A549 (cell line): ENCODE results near the gene MAPT. TPM values are rescaled to one million over a fixed set of nuclear protein-coding genes. Genes with fewer than 3 reads are reported as not detected.

Experiments used
- ATAC-seq, 2 experiments: fragments of 200-7000 bp in 1 of 2; fragments of >200 bp in 1 of 2; cut with Nextera tagmentation in 1 of 2; cut with Tn5 transposase in 1 of 2; 3 replicates each; pipeline versions ENCODE4 v1.8.0 to v1.9.1; 2018 to 2020; ENCODE audit warnings: mild to moderate bottlenecking in 1 of 2, moderate library complexity in 1 of 2
- CTCF ChIA-PET: fragments of 300-600 bp; sonication (Branson Sonifier 250); formaldehyde crosslinking; extraction: SDS; loops from one replicate; lab custom pipeline; 2021; ENCODE audit warnings: antibody characterized with exemption, inconsistent platforms; lab: Yijun Ruan, JAX
- POLR2A ChIA-PET: fragments of 350-600 bp; formaldehyde crosslinking; extraction: SDS; loops from one replicate; lab custom pipeline; 2021; ENCODE audit warnings: antibody characterized with exemption, inconsistent platforms; lab: Yijun Ruan, JAX
- DNase-seq, 2 experiments: peaks; one replicate each; pipeline versions ENCODE4 v3.0.0 to v3.0.0-alpha.2; 2011 to 2016; ENCODE audit warnings: low read depth in 1 of 2, low spot score in 1 of 2
- FAIRE-seq: peaks from 2 replicates; lab custom pipeline; 2011; peaks lifted over from hg19 to GRCh38; lab: Jason Lieb, UNC
- H3K27ac ChIP-seq, 2 experiments: fragments of >200 bp; sonication (Bioruptor Twin); formaldehyde crosslinking; 3 replicates each; pipeline ENCODE4 v1.5.1; 2016 to 2017
- H3K4me1 ChIP-seq: fragments of >200 bp; sonication (Bioruptor Twin); formaldehyde crosslinking; 3 replicates; pipeline ENCODE4 v1.6.1; 2016
- H3K4me2 ChIP-seq: fragments of >200 bp; sonication (Bioruptor Twin); formaldehyde crosslinking; 3 replicates; pipeline ENCODE4 v1.6.1; 2016
- H3K4me3 ChIP-seq: fragments of >200 bp; sonication (Bioruptor Twin); formaldehyde crosslinking; 3 replicates; pipeline ENCODE4 v1.5.1; 2016
- H3K9me3 ChIP-seq: fragments of >200 bp; sonication (Bioruptor Twin); formaldehyde crosslinking; 3 replicates; pipeline ENCODE4 v1.6.1; 2016
- CBX8 ChIP-seq: fragments of 200-600 bp; sonication (generic); IDR thresholded peaks from 2 replicates; pipeline ENCODE4 v1.6.1; 2016
- CEBPB ChIP-seq, 2 experiments: fragments of >200 bp in 1 of 2; sonication (Bioruptor Twin) in 1 of 2; formaldehyde crosslinking in 1 of 2; IDR thresholded peaks; 2 replicates each; pipeline ENCODE4 v1.6.1; 2012 to 2016
- EHF ChIP-seq: fragments of 250-450 bp; sonication (Bioruptor Pico); IDR thresholded peaks from 2 replicates; pipeline ENCODE4 v1.5.0; 2020; ENCODE audit warnings: mild to moderate bottlenecking
- EHMT2 ChIP-seq: fragments of 200-600 bp; sonication (generic); IDR thresholded peaks from 2 replicates; pipeline ENCODE4 v1.6.1; 2016; ENCODE audit warnings: antibody characterized with exemption, low read depth, mild to moderate bottlenecking, moderate library complexity
- GATA3 ChIP-seq: IDR thresholded peaks from 2 replicates; pipeline ENCODE4 v1.6.1; 2012; ENCODE audit warnings: borderline replicate concordance
- HDAC2 ChIP-seq: fragments of 200-600 bp; sonication (generic); IDR thresholded peaks from 2 replicates; pipeline ENCODE4 v1.6.1; 2016
- MAZ ChIP-seq: fragments of 150-350 bp; IDR thresholded peaks from 2 replicates; pipeline ENCODE4 v1.6.1; 2014; ENCODE audit warnings: antibody characterized with exemption, low read depth, low read length, borderline replicate concordance
- MYC ChIP-seq: IDR thresholded peaks from 2 replicates; pipeline ENCODE4 v1.6.1; 2012; ENCODE audit warnings: mild to moderate bottlenecking, inconsistent platforms, low read length, improper control_type of control experiment, borderline replicate concordance
- NR3C1 ChIP-seq: fragments of >200 bp; sonication (Bioruptor Twin); formaldehyde crosslinking; IDR thresholded peaks from 3 replicates; pipeline ENCODE4 v1.6.1; 2017
- POLR2A ChIP-seq: IDR thresholded peaks from 2 replicates; pipeline ENCODE4 v1.6.1; 2012; ENCODE audit warnings: mild to moderate bottlenecking, low read length
- RFX5 ChIP-seq: fragments of 450-650 bp; IDR thresholded peaks from 2 replicates; pipeline ENCODE4 v1.7.1; 2014; ENCODE audit warnings: antibody characterized with exemption, mild to moderate bottlenecking, moderate library complexity
- RNF2 ChIP-seq: fragments of 200-600 bp; sonication (generic); IDR thresholded peaks from 2 replicates; pipeline ENCODE4 v1.6.1; 2016; ENCODE audit warnings: low read depth, mild to moderate bottlenecking, antibody characterized with exemption, moderate library complexity, borderline replicate concordance
- TFCP2L1 ChIP-seq: fragments of 250-450 bp; sonication (Bioruptor Pico); IDR thresholded peaks from 2 replicates; pipeline ENCODE4 v1.5.0; 2021; ENCODE audit warnings: mild to moderate bottlenecking
- TP53 ChIP-seq: fragments of 250-450 bp; sonication (Bioruptor Pico); IDR thresholded peaks from 2 replicates; pipeline ENCODE4 v1.5.0; 2021; ENCODE audit warnings: mild to moderate bottlenecking, moderate library complexity
- ZNF302 ChIP-seq: fragments of 250-450 bp; sonication (Bioruptor Pico); IDR thresholded peaks from 2 replicates; pipeline ENCODE4 v1.9.0; 2021; ENCODE audit warnings: inconsistent platforms, mild to moderate bottlenecking, moderate library complexity
- ZSCAN20 ChIP-seq: fragments of 250-450 bp; sonication (Bioruptor Pico); IDR thresholded peaks from 2 replicates; pipeline ENCODE4 v1.8.0; 2022; ENCODE audit warnings: mild to moderate bottlenecking, moderate library complexity
- WGBS: methylation state at CpG from one replicate; pipeline ENCODE4 v1.1.6; 2017; ENCODE audit errors: missing lambda C conversion rate; 5-methylcytosine and 5-hydroxymethylcytosine counted together
- polyA plus RNA-seq, 4 experiments: library from polyadenylated mRNA; depleted of rRNA in 3 of 4; stranded (reverse); fragments of >200 nt; fragmentation: RNase III in 1 of 4; extraction: RNeasy Plus Mini Kit Qiagen cat#74134 plus additional on column Dnase treatment in 1 of 4; gene quantifications; 2 replicates in 3 of 4; 3 replicates in 1 of 4; pipeline ENCODE4 v1.2.3, GENCODE V29; 2011 to 2017
- TF ChIP-seq, protein P1 (sequence below): fragments of 250-450 bp; sonication (Bioruptor Pico); IDR thresholded peaks from 2 replicates; pipeline ENCODE4 v1.5.0; 2020; ENCODE audit warnings: low read depth, mild to moderate bottlenecking, moderate library complexity
- TF ChIP-seq, protein P2 (sequence below): fragments of 150-350 bp; IDR thresholded peaks from 2 replicates; pipeline ENCODE4 v1.6.1; 2014; ENCODE audit warnings: low read depth, mild to moderate bottlenecking, low read length
- TF ChIP-seq, protein P3 (sequence below): fragments of 250-450 bp; sonication (Bioruptor Pico); IDR thresholded peaks from 2 replicates; pipeline ENCODE4 v1.5.0; 2021; ENCODE audit warnings: mild to moderate bottlenecking, moderate library complexity, borderline replicate concordance
- TF ChIP-seq, protein P4 (sequence below): IDR thresholded peaks from 2 replicates; pipeline ENCODE4 v1.6.1; 2012
- TF ChIP-seq, protein P5 (sequence below): fragments of 450-650 bp; IDR thresholded peaks from 2 replicates; pipeline ENCODE4 v1.6.1; 2014; ENCODE audit warnings: antibody characterized with exemption

MAPT gene
- polyA plus RNA-seq, 2 of the 4 experiments (the other 2 are of a cell fraction): 1.2 to 1.6 TPM

DNA sequence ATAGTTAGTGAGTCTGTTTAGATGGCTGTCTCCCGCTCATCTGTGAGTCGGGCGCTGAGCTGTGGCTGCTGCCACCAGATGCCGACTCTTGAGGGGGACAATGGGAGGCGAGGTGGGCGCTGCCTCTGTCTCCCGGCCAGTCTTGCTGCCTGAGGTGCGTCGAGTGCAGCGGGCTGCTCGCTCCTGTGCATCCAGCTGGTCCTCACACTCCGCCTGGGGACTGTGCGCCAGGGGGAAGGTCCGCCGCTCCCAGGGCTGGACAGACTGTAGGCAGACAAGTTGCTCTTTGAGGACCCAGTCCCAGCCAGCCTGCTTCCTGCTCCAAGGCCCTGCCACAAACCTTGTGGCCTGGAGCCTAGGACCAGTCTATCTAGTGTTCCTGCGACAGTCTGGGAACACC lies 137.1 kb downstream of the MAPT start:
- no peak for DNase-seq
- WGBS: 93% methylated on average over 16 of the region's 16 CpGs
- H3K9me3 ChIP-seq: no peaks in the 10 kb centered on the region
- no peak overlapping the region for H3K27ac ChIP-seq
- TF ChIP-seq, protein P1, sequence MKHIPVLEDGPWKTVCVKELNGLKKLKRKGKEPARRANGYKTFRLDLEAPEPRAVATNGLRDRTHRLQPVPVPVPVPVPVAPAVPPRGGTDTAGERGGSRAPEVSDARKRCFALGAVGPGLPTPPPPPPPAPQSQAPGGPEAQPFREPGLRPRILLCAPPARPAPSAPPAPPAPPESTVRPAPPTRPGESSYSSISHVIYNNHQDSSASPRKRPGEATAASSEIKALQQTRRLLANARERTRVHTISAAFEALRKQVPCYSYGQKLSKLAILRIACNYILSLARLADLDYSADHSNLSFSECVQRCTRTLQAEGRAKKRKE (CRISPR knock-in tag): no peak
- TF ChIP-seq GATA3 (no peak), ZSCAN20 (CRISPR knock-in tag) (no peak), CBX8 (no peak), RNF2 (no peak), EHMT2 (no peak), RFX5 (no peak), MYC (no peak), EHF (CRISPR knock-in tag) (no peak), TP53 (CRISPR knock-in tag) (no peak), NR3C1 (no peak), TFCP2L1 (CRISPR knock-in tag) (no peak), CEBPB (IDR thresholded peaks at IDR 0.05) (no peak), ZNF302 (CRISPR knock-in tag) (no peak), MAZ (no peak)
- TF ChIP-seq, protein P2, sequence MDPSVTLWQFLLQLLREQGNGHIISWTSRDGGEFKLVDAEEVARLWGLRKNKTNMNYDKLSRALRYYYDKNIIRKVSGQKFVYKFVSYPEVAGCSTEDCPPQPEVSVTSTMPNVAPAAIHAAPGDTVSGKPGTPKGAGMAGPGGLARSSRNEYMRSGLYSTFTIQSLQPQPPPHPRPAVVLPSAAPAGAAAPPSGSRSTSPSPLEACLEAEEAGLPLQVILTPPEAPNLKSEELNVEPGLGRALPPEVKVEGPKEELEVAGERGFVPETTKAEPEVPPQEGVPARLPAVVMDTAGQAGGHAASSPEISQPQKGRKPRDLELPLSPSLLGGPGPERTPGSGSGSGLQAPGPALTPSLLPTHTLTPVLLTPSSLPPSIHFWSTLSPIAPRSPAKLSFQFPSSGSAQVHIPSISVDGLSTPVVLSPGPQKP: no peak
- TF ChIP-seq, protein P3, sequence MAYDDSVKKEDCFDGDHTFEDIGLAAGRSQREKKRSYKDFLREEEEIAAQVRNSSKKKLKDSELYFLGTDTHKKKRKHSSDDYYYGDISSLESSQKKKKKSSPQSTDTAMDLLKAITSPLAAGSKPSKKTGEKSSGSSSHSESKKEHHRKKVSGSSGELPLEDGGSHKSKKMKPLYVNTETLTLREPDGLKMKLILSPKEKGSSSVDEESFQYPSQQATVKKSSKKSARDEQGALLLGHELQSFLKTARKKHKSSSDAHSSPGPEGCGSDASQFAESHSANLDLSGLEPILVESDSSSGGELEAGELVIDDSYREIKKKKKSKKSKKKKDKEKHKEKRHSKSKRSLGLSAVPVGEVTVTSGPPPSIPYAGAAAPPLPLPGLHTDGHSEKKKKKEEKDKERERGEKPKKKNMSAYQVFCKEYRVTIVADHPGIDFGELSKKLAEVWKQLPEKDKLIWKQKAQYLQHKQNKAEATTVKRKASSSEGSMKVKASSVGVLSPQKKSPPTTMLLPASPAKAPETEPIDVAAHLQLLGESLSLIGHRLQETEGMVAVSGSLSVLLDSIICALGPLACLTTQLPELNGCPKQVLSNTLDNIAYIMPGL (CRISPR knock-in tag): no peak
- TF ChIP-seq, protein P4, sequence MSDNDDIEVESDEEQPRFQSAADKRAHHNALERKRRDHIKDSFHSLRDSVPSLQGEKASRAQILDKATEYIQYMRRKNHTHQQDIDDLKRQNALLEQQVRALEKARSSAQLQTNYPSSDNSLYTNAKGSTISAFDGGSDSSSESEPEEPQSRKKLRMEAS: no peak
- TF ChIP-seq, protein P5, sequence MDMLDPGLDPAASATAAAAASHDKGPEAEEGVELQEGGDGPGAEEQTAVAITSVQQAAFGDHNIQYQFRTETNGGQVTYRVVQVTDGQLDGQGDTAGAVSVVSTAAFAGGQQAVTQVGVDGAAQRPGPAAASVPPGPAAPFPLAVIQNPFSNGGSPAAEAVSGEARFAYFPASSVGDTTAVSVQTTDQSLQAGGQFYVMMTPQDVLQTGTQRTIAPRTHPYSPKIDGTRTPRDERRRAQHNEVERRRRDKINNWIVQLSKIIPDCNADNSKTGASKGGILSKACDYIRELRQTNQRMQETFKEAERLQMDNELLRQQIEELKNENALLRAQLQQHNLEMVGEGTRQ: no peak
- CTCF ChIA-PET: interaction anchor here (1.0 to 6.9 kb wide), 5 partner anchors 13 to 223 kb away, joined by 3 to 55 read pairs (median 5); no protein-coding TSS in a partner anchor
- H3K4me1 ChIP-seq: no peaks in the 10 kb centered on the region
- no peak for FAIRE-seq
- H3K4me3 ChIP-seq: no peak overlapping the region
- no peak overlapping the region for H3K4me2 ChIP-seq
- ATAC-seq: no peak
- POLR2A ChIA-PET: no interaction called here

DNA sequence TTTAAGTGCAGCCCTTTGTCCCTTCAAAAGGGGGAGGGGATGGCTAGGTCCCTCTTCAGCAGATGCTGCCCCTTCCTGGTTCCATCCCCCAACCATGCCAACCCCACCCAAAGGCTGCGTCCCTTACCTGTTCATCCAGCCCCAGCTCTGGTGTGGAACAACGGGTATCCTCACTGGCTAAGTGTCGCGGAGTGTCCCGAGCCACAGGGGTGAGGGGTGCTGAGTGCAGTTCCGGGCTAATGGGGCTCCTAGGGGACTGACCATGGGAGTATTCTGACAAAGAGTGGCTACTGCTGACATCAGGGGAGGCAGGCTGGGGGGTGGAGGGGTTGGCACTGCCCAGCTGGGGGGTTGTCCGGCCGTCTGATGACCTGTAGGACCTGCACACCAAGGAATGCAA lies 137.6 kb downstream of the MAPT start:
- DNase-seq (no peak), FAIRE-seq (no peak), ATAC-seq (no peak)
- CTCF ChIA-PET: interaction anchor here (0.7 to 6.9 kb wide), 9 partner anchors 12 to 255 kb away, joined by 4 to 55 read pairs (median 10); partner anchors contain the start of gene KANSL1
- POLR2A ChIA-PET: no interaction called here
- Histone ChIP-seq H3K4me1 (no peaks in the 10 kb centered on the region), H3K27ac (no peak overlapping the region), H3K4me3 (no peak overlapping the region), H3K9me3 (no peaks in the 10 kb centered on the region), H3K4me2 (no peak overlapping the region)
- 74% methylated on average over 7 of the region's 8 CpGs for WGBS
- TF ChIP-seq POLR2A: 0 out of 2 replicates have a peak, but pooled peaks have one; percentile 14
- no peak for TF ChIP-seq HDAC2
